Mesodermal cell (in vitro differentiated cells): ENCODE measurements around the gene C1QTNF6.

Experiments
- H3K27ac ChIP-seq: 2 replicates; pipeline ENCODE4 v1.7.0; 2013; ENCODE audit warnings: mild to moderate bottlenecking, low read depth, low read length, moderate library complexity; ENCODE audit not compliant: severe bottlenecking
- H3K36me3 ChIP-seq: 2 replicates; pipeline ENCODE4 v1.7.1; 2013; ENCODE audit warnings: mild to moderate bottlenecking, low read length, moderate library complexity; ENCODE audit not compliant: control insufficient read depth, insufficient read depth
- H3K4me1 ChIP-seq: one replicate; pipeline ENCODE4 v1.7.1; 2013; ENCODE audit warnings: mild to moderate bottlenecking, low read length; ENCODE audit not compliant: insufficient read depth, control insufficient read depth, poor library complexity, severe bottlenecking
- H3K4me3 ChIP-seq: 2 replicates; pipeline ENCODE4 v1.7.0; 2013; ENCODE audit warnings: low read length, control low read depth, mild to moderate bottlenecking; ENCODE audit not compliant: insufficient read depth, poor library complexity, severe bottlenecking; ENCODE audit errors: extremely low read depth
- H3K9me3 ChIP-seq: 2 replicates; pipeline ENCODE4 v1.7.1; 2013; ENCODE audit warnings: mild to moderate bottlenecking, low read length, moderate library complexity; ENCODE audit not compliant: control insufficient read depth
- WGBS, 2 experiments: methylation state at CpG; one replicate each; pipeline ENCODE4 v1.1.5; 2013; ENCODE audit warnings: missing lambda C conversion rate in 2 of 2; ENCODE audit not compliant: insufficient coverage in 2 of 2; 5-methylcytosine and 5-hydroxymethylcytosine counted together

The C1QTNF6 gene

GRCh38 chr22:37165066-37165465 lies 23.0 kb downstream of the C1QTNF6 start:
- no peaks in the 10 kb centered on the region for H3K36me3 ChIP-seq
- H3K4me1 ChIP-seq: peaks cover 4% of the 10 kb centered on the region
- no peak overlapping the region for H3K4me3 ChIP-seq
- WGBS, 2 experiments: 94 to 96% methylated on average over 5 to 9 of the region's 9 CpGs
- H3K27ac ChIP-seq: no peak overlapping the region
- no peaks in the 10 kb centered on the region for H3K9me3 ChIP-seq

DNA sequence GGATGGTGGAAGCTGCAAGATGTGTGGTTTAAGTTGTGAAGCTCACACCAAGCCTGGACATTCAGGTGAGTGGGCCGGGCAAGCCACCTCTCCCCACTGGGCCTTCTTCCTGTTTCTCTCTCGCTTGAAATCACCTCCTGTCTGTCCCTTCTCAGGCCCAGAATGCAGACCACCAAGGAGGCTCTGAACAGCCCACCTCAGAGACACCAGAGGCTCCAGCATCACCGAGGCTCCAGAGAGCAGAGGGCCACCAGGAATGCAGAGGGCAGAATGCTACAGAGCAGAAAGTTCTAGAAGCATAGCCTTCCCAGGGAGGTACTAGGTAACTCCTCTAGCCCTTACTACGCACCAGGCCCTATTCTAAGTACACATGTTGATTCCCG lies 23.6 kb downstream of the C1QTNF6 start:
- 75 to 86% methylated on average over 4 of the region's 5 CpGs for WGBS, 2 experiments
- Histone ChIP-seq H3K4me1 (peaks cover 4% of the 10 kb centered on the region), H3K4me3 (no peak overlapping the region), H3K27ac (no peak overlapping the region), H3K9me3 (no peaks in the 10 kb centered on the region), H3K36me3 (no peaks in the 10 kb centered on the region)

GRCh38 chr22:37163575-37164504 lies 24.2 kb downstream of the C1QTNF6 start:
- WGBS, 2 experiments: 91 to 98% methylated on average over 15 to 20 of the region's 22 CpGs
- Histone ChIP-seq H3K4me1 (peaks cover 4% of the 10 kb centered on the region), H3K27ac (no peak overlapping the region), H3K4me3 (no peak overlapping the region), H3K36me3 (no peaks in the 10 kb centered on the region), H3K9me3 (no peaks in the 10 kb centered on the region)

GRCh38 chr22:37163096-37163489 lies 25.0 kb downstream of the C1QTNF6 start:
- H3K36me3 ChIP-seq: no peaks in the 10 kb centered on the region
- peaks cover 4% of the 10 kb centered on the region for H3K4me1 ChIP-seq
- H3K27ac ChIP-seq: no peak overlapping the region
- 87 to 97% methylated on average over 5 of the region's 5 CpGs for WGBS, 2 experiments
- no peak overlapping the region for H3K4me3 ChIP-seq
- no peaks in the 10 kb centered on the region for H3K9me3 ChIP-seq

- peaks cover 4% of the 10 kb centered on the region for H3K4me1 ChIP-seq
- WGBS, 2 experiments: 74 to 91% methylated on average over 10 of the region's 11 CpGs
- H3K36me3 ChIP-seq: no peaks in the 10 kb centered on the region
- no peak overlapping the region for H3K4me3 ChIP-seq
- H3K27ac ChIP-seq: no peak overlapping the region
- H3K9me3 ChIP-seq: no peaks in the 10 kb centered on the region
Measured at GRCh38 chr22:37162221-37163095, 25.6 kb downstream of the C1QTNF6 start.

DNA sequence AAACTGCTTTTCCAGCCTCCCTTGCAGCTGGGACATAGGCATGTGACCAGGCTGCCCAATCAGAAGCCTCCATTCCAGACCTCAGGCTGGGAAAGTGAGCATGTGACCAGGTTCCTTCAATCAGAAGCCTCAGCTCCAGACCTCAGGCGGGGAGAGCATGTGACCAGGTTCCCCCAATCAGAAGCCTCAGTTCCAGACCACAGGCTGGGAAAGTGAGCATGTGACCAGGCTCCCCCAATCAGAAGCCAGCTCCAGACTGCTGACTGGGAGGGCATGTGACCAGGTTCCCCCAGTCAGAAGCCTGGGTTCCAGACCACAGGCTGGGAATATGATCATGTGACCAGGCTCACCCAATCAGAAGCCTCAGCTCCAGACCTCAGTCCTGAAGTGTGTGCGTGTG lies 26.6 kb downstream of the C1QTNF6 start:
- H3K9me3 ChIP-seq: no peaks in the 10 kb centered on the region
- H3K4me1 ChIP-seq: peaks cover 4% of the 10 kb centered on the region
- no peaks in the 10 kb centered on the region for H3K36me3 ChIP-seq
- H3K27ac ChIP-seq: no peak overlapping the region
- WGBS, 2 experiments: 100% methylated on average over 1 to 2 of the region's 2 CpGs
- no peak overlapping the region for H3K4me3 ChIP-seq

DNA sequence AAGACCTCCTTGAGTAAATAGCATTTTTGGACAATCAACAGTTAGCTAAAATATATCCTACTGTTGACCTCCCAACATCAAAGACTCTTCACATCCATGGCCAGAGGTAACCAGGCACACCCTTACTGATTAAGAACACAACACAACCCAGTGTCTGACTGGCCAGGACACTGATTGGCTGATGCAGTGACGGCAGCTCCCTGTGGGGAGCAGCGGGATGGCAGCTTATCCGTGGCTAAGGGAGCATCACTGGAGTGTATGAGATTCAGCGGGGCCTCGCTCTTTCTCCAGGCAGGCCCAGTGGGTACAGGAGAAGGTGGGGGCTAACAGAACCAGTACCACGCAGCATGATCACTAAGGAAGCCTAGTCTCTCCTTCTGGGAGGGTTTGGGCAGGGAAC lies 28.0 kb downstream of the C1QTNF6 start:
- Histone ChIP-seq H3K4me1 (peaks cover 8% of the 10 kb centered on the region), H3K4me3 (no peak overlapping the region), H3K27ac (no peak overlapping the region), H3K9me3 (peaks cover 3% of the 10 kb centered on the region), H3K36me3 (no peaks in the 10 kb centered on the region)
- 56 to 62% methylated on average over 5 to 6 of the region's 6 CpGs for WGBS, 2 experiments

GRCh38 chr22:37158963-37159290 lies 29.1 kb downstream of the C1QTNF6 start:
- Histone ChIP-seq H3K4me3 (no peak overlapping the region), H3K9me3 (peaks cover 7% of the 10 kb centered on the region), H3K27ac (no peak overlapping the region), H3K36me3 (no peaks in the 10 kb centered on the region), H3K4me1 (peaks cover 6% of the 10 kb centered on the region)
- 89 to 90% methylated on average over 3 to 4 of the region's 5 CpGs for WGBS, 2 experiments

GRCh38 chr22:37157516-37158285 lies 30.3 kb downstream of the C1QTNF6 start:
- Histone ChIP-seq H3K27ac (no peak overlapping the region), H3K9me3 (peaks cover 7% of the 10 kb centered on the region), H3K36me3 (no peaks in the 10 kb centered on the region), H3K4me3 (no peak overlapping the region), H3K4me1 (peaks cover 4% of the 10 kb centered on the region)
- WGBS, 2 experiments: 87 to 91% methylated on average over 8 to 12 of the region's 13 CpGs

DNA sequence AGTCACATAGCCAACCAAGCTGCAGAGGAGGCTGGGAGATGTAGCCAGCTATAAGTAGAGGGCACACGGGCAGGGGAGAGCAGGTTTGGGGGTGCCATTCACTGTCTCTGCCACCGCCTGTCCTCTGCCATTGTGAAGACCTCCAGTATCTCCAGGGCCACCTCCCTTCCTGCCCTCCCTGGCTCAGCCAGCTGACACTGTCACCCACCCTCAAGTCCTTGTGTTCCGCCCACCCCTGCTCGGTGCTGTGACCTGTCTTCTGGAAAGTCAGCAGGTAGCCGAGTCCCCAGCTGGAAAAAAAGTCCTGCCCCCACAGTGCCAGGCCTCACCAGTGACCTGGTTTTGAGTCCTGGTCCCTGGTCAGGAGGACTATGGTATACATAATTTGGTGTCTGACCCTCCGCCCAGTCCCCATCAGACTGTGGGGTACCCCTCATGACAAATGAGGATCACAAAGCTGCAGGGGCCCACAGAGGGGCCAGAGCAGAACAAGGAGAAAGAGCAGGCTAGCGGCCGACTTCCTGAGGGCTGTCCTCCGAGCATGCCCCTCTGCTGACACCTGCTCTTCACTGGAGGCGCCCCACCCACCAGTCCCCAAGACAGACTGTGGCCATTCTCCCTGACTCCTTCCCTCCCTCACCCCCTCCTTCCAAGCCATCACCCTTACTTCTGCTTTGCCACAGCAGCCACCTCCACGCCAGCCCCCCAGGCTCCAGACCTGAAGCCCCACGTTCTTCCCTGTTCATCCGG lies 31.2 kb downstream of the C1QTNF6 start:
- Histone ChIP-seq H3K4me1 (peaks cover 4% of the 10 kb centered on the region), H3K36me3 (no peaks in the 10 kb centered on the region), H3K9me3 (peaks cover 7% of the 10 kb centered on the region), H3K4me3 (no peak overlapping the region), H3K27ac (no peak overlapping the region)
- 77 to 86% methylated on average over 6 to 9 of the region's 13 CpGs for WGBS, 2 experiments
